ENCODE measurements around the gene KLK5. TPM values are rescaled to one million over a fixed set of nuclear protein-coding genes. Genes with fewer than 3 reads are reported as not detected.
"Not testable (repeated sequence)": the region's sequence is repeated elsewhere in the genome, so short reads cannot be mapped to it uniquely, and the experiment has no call there.

Gene KLK5
- total RNA-seq, 1 donor from 2014 or later = not detected

- Mint-ChIP-seq H3K9me3 (no peaks in the 10 kb centered on the region), H3K27me3 (peaks cover 32% of the 10 kb centered on the region), H3K4me3 (no peak overlapping the region), H3K36me3 (ENCODE audit: low read depth) (no peaks in the 10 kb centered on the region), H3K27ac (no peak overlapping the region), H3K4me1 (no peaks in the 10 kb centered on the region)
- TF ChIP-seq CTCF (IDR thresholded peaks at IDR 0.05) = no peak
- POLR2A ChIA-PET = interaction anchor here (0.6 kb wide), 1 partner anchor 173 kb away, joined by 7 read pairs; no protein-coding TSS in a partner anchor
- intact Hi-C loops (cut with micrococcal nuclease) = no loop called here
- ATAC-seq (ENCODE audit: low read depth) (no peak), DNase-seq (no peak)
- CTCF ChIA-PET = no interaction called here
Measured at GRCh38 chr19:50977626-50978025, 24.8 kb upstream of the KLK5 start.

GRCh38 chr19:50975766-50976165, 22.9 kb upstream of the KLK5 start:
- H3K4me1 Mint-ChIP-seq = no peaks in the 10 kb centered on the region

GRCh38 chr19:50974702-50975556, 22.1 kb upstream of the KLK5 start:
- Mint-ChIP-seq H3K4me1 (no peaks in the 10 kb centered on the region), H3K27me3 (peaks cover 34% of the 10 kb centered on the region), H3K9me3 (no peaks in the 10 kb centered on the region), H3K27ac (no peak overlapping the region), H3K36me3 (ENCODE audit: low read depth) (no peaks in the 10 kb centered on the region), H3K4me3 (no peak overlapping the region)
- ChIA-PET POLR2A (no interaction called here), CTCF (no interaction called here)
- DNase-seq (no peak), ATAC-seq (ENCODE audit: low read depth) (no peak)
- TF ChIP-seq CTCF (IDR thresholded peaks at IDR 0.05) = no peak
- intact Hi-C loops (cut with micrococcal nuclease) = no loop called here

More at GRCh38 chr19:50975766-50976165, 22.9 kb upstream of the KLK5 start:
- intact Hi-C loops (cut with micrococcal nuclease) = no loop called here
- ChIA-PET POLR2A (no interaction called here), CTCF (no interaction called here)
- Mint-ChIP-seq H3K27ac (no peak overlapping the region), H3K27me3 (peaks cover 30% of the 10 kb centered on the region), H3K9me3 (no peaks in the 10 kb centered on the region), H3K36me3 (ENCODE audit: low read depth) (no peaks in the 10 kb centered on the region), H3K4me3 (no peak overlapping the region)
- DNase-seq (no peak), ATAC-seq (ENCODE audit: low read depth) (no peak)
- TF ChIP-seq CTCF (IDR thresholded peaks at IDR 0.05) = no peak

- intact Hi-C loops (cut with micrococcal nuclease) = no loop called here
- no peak for TF ChIP-seq CTCF (IDR thresholded peaks at IDR 0.05)
- CTCF ChIA-PET = no interaction called here
- Mint-ChIP-seq H3K27me3 (peaks cover 38% of the 10 kb centered on the region), H3K27ac (no peak overlapping the region), H3K9me3 (no peaks in the 10 kb centered on the region), H3K4me1 (no peaks in the 10 kb centered on the region), H3K36me3 (ENCODE audit: low read depth) (no peaks in the 10 kb centered on the region), H3K4me3 (no peak overlapping the region)
- ATAC-seq (ENCODE audit: low read depth) = no peak
- no peak for DNase-seq
- POLR2A ChIA-PET = no interaction called here
Measured at GRCh38 chr19:50972795-50973376, 20.0 kb upstream of the KLK5 start.

- POLR2A ChIA-PET; H3K9me3 Mint-ChIP-seq; intact Hi-C loops (cut with micrococcal nuclease); DNase-seq; CTCF ChIA-PET; H3K36me3 Mint-ChIP-seq (ENCODE audit: low read depth); H3K27ac Mint-ChIP-seq; H3K4me3 Mint-ChIP-seq; H3K4me1 Mint-ChIP-seq; ATAC-seq (ENCODE audit: low read depth): not testable (repeated sequence)
- peaks cover 29% of the 10 kb centered on the region for H3K27me3 Mint-ChIP-seq
Measured at GRCh38 chr19:50969810-50970209, 17.0 kb upstream of the KLK5 start.

All from activated B cell treated with CpG ODN at 0.5 μM for 24 hours (primary cell).